Fibroblast of skin of left quadriceps (primary cell): ENCODE measurements around the gene ITGA11.
"Not testable (repeated sequence)": the region's sequence is repeated elsewhere in the genome, so short reads cannot be mapped to it uniquely, and the experiment has no call there.

Experiments used
- DNase-seq, 2 experiments: peaks; one replicate each; pipeline ENCODE4 v3.0.0-alpha.2; 2013; ENCODE audit warnings: low read depth in 2 of 2

Gene ITGA11

DNA sequence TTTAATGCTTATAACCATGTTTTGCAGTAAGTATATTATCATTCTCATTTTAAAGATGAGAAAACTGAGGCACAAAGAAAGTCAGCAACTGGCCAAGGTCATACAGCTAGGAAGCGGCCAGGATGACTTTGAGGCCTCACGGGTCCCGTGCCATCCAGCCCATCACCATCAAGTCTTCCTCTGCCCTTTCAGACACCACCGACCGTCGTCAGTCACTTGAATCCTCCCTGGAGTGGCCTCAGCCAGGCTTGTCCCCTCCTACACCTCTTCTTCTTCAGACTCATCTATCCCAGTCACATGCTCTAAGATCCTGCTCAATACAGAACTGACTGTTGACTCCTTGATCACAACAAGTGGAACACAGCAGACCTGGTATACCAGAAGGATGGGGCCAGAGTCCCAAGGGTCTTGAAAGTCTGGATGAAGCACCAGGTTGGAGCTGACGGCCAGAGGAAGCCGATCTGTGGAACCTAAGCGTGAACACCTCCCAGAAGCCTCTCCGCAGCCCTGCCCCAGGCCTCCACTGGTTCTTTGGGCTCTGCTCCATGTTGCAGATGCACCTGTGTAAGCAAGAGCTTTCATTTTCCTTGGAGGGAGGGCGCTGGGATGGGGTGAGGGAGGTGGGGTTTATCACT, 22.1 kb downstream of the ITGA11 start:
- DNase-seq = no peak

- DNase-seq = no peak
Measured at GRCh38 chr15:68408971-68409370, 23.0 kb downstream of the ITGA11 start.

GRCh38 chr15:68407886-68408881, 23.8 kb downstream of the ITGA11 start:
- no peak for DNase-seq

DNA sequence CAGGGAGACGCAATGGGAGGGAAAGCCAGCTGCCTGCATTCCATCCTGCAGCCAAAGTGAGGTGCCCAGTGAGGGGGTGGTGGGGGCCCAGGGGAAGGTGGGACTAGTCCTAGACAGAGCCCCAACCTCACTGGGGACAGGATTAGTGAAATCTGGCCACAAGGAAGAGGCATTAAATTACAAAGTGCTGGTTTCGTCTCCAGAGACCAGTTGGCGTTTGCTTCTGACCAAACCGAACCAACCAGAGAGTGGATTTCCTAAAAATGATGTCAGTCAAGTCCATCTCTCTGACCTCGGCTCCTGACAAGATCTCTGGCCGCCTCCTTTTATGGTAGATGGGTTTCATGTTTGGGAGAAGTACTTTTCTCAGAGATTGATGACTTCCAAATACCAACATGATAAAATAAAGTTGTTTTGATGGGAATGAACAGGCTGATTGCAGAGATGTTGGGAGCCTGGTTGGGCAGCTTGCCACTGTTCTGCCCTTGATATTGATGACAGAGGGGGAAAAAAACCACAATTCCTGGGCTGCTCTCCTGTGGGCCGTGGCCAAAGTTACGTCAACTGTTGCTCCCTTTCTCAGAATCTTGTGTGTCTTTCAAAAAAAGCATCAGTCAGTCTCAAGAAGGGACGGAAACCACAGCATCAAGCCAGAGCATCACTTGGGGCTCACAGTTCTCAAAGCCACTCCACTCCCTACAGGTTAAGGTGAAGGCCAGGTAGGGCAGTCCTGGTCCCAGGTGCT, 24.6 kb downstream of the ITGA11 start:
- peak in 1 of 2 experiments; percentile 45 for DNase-seq

GRCh38 chr15:68405378-68406250, 26.3 kb downstream of the ITGA11 start:
- no peak for DNase-seq

- no peak for DNase-seq
Measured at GRCh38 chr15:68404056-68404798, 27.7 kb downstream of the ITGA11 start.

DNA sequence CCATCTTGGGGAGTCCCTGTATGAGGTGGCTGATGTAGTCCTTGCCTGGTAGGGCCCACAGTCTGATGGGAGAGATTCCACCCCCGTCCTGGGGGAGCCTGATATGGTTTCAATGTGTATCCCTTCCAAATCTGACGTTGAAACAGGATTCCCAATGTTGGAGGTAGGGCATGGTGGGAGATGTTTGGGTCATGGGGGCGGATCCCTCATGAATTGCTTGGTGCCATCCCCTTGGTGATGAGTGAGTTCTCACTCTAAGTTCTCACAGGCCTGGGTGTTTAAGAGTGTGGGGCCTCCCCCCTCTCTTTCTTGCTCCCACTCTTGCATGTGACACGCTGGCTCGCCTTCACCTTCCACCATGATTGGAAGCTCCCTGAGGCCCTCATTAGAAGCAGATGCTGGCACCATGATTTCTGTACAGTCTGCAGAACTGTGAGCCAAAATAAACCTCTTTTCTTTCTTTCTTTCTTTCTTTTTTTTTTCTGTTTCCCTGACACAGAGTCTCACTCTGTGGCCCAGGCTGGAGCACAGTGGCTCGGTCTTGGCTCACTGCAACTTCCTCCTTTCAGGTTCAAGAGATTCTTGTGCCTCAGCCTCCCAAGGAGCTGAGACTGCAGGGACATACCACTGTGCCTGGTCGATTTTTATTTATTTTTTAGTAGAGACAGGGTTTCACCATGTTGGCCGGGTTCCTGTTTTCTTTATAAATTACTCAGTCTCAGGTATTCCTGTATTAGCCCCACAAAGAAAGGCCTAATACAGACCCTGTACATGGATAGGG, 28.6 kb downstream of the ITGA11 start:
- no peak for DNase-seq

DNA sequence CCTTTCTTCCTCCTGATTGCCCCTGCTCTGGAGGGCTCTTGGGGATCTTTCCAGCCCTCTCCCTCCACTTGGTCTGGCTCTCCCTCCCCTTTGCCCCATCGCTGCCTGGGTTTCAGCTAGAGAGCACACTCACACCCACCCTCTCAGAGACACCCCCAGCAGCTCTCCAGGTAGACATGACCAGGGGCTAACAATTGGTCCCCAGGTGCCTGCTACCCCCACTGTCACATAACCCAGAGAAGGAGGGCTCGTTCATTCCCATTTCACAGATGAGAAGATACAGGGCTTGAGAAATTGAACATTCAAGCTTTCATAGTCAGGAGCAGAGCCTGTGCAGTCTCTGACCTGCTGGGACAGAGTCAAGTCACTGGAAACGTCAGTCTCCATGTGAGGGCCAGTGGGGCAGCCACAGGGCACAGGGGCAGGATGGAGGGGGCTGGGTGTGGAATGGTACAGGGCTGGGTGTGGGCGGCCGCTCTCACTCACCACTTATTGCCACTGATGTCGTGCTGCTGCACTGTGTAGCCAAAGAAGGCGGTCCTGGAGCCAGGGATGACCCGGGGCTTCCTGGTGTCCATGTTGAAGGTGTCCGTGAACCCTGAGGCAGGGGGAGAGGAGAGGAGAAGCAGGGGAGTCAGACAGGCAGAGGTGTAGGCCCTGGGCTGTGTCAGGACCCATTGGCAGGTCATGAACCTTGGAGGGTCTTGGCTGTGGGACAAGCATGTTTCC, 29.4 kb downstream of the ITGA11 start:
- DNase-seq = no peak

DNA sequence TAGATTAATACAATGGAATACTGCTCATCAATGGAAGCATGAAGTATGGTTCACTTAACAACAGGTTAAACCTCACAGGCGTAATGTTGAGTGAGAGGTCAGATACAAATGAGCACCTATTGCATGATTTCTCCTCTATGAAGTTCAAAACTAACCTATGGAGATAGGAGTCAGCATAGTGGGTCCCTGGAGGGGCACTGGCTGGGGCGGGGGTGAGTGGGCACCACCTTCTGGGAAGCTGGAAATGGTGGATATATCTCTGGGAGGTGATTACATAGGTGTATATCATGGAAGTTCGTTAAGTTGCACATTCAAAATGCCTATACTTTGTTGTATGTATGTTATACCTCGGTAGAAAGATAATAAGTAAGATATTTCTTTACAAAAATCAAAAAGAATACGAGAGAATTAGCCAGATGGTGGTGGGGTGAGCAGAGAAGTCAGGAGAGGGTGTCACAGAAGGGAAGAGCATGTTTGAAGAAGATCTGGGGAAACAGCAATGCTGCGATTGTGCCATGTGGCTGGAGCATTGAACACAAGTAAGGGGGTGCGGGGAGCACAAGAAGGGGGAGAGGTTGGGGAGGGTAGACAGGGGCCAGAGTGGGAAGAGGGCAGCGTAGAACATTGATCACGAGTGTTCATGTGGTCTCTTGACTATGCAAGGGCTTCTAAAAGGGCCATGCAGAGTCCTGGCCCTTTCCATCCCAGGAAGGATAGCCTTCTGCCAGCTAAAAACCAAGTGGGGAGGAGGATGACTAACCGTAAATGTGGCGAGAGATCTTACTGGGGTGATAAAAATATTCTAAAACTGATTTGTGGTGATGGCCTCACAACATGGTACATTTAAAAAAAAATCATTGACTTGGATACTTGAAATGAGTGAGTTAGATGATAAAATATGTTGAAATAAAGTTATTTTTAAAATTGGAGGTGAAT, 30.2 kb downstream of the ITGA11 start:
- DNase-seq = no peak

DNA sequence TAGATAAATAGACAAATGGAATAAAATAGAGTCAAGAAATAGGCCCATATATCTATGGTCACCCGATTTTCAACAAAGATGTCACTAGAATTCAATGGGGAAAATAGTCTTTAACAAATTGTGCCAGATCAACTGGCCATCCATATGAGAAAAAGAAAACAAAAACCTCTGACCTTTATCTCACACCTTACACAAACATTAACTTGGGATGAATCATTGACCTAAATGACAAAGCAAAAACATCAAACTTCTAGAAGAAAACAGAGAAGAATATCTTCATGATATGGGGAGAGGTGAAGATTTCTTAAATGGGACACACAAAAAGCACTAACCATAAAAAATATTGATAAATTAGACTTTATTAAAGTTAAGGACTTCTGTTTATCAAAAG, 31.9 kb downstream of the ITGA11 start:
- DNase-seq = no peak

- DNase-seq = no peak
Measured at GRCh38 chr15:68399096-68400065, 32.6 kb downstream of the ITGA11 start.

- not testable (repeated sequence) for DNase-seq
Measured at GRCh38 chr15:68397999-68398398, 34.0 kb downstream of the ITGA11 start.

DNA sequence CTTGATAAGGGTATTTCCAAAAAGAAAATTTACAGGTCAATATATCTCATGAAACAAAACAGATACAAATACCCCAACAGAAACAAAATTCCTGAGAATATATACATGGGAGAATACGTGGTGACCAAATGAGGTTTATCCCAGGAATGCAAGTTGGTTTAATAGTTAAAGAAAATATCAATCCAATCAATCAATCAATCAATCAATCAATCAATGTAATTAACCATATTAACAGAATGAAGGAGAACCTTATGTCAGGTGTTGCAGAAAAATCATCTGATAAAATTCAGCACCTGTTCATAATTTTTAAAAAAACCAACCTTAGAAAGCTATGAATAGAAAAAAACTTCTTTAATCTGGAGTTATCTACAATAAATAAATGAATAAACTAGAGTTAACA, 35.9 kb downstream of the ITGA11 start:
- no peak for DNase-seq

DNA sequence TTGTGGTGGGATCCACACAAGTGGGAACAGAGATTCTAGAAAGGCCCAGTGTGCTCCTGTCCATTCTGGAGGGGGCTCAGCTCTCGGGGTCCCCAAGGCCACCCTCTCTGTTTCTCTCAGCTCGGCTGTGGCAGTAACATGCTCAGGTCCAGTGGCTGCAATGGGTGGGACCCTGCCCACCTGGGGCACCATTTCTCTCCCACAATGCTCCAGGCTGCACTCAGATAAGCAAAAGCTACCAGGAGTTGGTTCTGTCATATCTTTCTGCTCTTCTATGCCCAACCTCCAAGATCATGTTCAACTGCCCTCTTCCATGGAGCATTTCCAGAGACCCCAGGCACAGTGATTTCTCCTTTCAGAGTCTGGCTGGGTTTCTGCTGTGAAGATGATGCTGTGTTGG, 40.8 kb downstream of the ITGA11 start:
- no peak for DNase-seq

- DNase-seq = peak in 1 of 2 experiments; percentile 24
Measured at GRCh38 chr15:68389936-68390817, 41.8 kb downstream of the ITGA11 start.
